Subcutaneous adipose tissue (tissue), 4 donors: ENCODE measurements around the gene GPR142. TPM values are rescaled to one million over a fixed set of nuclear protein-coding genes. Genes with fewer than 3 reads are reported as not detected.

Source experiments
- CTCF ChIP-seq: fragments of 450-650 bp; IDR thresholded peaks from one replicate; pipeline ENCODE4 v1.5.1; 2016; ENCODE audit warnings: low read depth, mild to moderate bottlenecking, control low read depth, antibody characterized with exemption, moderate library complexity
- total RNA-seq, 4 donors: library from RNA; depleted of rRNA; stranded (reverse); fragments of >200 nt; gene quantifications; one replicate each; pipeline ENCODE4 v1.1.0, GENCODE V29; 2016

The GPR142 gene
- total RNA-seq, result under 1 TPM in 1 of 4 donors, not detected in 3; 0.22 TPM

GRCh38 chr17:74367206-74367605 lies at the start of gene GPR142:
Gene GPR142 (plus strand): TSS chr17:74367506. CDS start chr17:74369541, 2,035 bp downstream.
- TF ChIP-seq CTCF, result no peak

- no peak for TF ChIP-seq CTCF
These were observed 48.9 kb upstream of the GPR142 start for GRCh38 chr17:74318391-74318790.

- TF ChIP-seq CTCF, result no peak
These were observed 42.8 kb upstream of the GPR142 start for GRCh38 chr17:74324521-74324920.

GRCh38 chr17:74325376-74325742 lies 41.9 kb upstream of the GPR142 start:
- TF ChIP-seq CTCF, result no peak

GRCh38 chr17:74325743-74326379 lies 41.4 kb upstream of the GPR142 start, which contains the start of gene KIF19:
Gene KIF19 (plus strand): TSS chr17:74326226. CDS start chr17:74326350, 124 bp downstream.
- no peak for TF ChIP-seq CTCF

DNA sequence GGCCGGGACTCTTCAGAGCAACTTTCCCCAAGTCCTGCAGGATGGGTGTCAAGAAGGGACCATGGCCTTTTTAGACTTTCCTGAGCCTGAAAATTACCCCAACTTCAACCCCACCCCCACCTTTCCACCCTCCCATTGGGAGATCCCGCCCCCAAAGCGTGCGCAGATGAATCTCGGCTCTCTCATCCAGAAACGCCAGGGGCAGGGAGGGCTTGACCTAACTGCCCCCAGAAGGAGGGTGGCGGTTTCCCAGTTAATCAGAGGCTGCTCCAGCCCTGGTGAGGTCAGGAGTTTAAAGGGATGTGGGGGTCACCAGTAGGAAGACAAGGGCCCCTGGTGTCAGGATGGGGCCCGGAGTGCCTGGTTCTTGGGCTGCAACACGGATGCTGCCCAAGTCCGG lies 40.8 kb upstream of the GPR142 start:
- TF ChIP-seq CTCF, result no peak

- TF ChIP-seq CTCF, result no peak
These were observed 38.8 kb upstream of the GPR142 start for GRCh38 chr17:74328487-74328886.
